Tibial nerve (tissue), 4 donors: ENCODE results near the gene GUCY1A1.
A peak's percentile ranks its signal among the peaks of the same experiment; 100 is the strongest.

Experiments used
- EP300 ChIP-seq, 2 donors: sonication (generic); formaldehyde crosslinking; IDR thresholded peaks; one replicate each; pipeline ENCODE4 v1.6.1; 2017; ENCODE audit warnings: antibody characterized with exemption in 2 of 2, mild to moderate bottlenecking in 1 of 2
- TF ChIP-seq, protein P1 (sequence below), 5 experiments: fragments of 200-600 bp in 3 of 5; fragments of 450-650 bp in 2 of 5; sonication (generic) in 3 of 5; IDR thresholded peaks; one replicate each; pipeline ENCODE4 v1.5.1; 2016 to 2019; ENCODE audit warnings: antibody characterized with exemption in 5 of 5, mild to moderate bottlenecking in 3 of 5, moderate library complexity in 2 of 5

DNA sequence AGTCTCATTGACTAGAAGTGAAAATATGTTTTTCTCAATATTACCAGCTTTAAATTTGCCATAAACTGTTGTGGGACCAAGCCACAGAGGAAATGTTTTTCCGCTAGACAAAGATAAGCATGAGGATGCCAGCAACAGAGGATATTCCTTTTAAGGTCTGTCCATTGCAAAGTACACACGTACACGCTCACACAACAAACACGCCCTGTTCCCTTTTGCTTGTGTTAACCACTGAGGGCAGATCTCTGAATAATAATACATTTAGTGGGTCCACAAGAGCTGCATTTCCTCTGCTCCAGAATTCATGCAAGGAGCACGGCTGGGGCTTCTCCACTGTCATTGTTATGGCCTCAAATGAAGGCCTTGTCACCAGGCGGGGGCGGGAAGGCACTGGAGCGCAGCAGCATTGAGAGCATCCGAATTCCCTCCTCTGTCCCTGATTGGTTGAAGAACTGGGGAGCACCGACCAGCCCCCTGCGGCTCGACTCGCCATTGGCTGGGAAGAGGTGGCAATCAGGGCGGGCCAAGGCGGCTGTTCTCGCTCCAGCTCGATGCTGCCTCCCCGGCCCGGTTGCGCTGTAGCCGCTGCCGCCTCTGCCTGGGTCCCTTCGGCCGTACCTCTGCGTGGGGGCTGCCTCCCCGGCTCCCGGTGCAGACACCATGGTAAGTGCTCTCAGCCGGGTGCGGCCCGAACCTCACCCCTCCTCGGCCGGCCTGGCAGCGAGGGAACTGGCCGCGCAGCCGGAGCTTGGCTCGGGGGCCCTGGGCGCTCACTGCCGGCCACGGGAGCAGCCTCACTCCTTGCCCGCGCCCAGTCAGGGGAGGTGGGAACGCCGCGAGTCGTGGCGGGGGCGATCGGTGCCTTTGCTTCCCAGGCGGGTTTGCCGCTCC is 92.1 kb downstream of the GUCY1A1 start, which contains the start of gene GUCY1B1:
- TF ChIP-seq, protein P1, sequence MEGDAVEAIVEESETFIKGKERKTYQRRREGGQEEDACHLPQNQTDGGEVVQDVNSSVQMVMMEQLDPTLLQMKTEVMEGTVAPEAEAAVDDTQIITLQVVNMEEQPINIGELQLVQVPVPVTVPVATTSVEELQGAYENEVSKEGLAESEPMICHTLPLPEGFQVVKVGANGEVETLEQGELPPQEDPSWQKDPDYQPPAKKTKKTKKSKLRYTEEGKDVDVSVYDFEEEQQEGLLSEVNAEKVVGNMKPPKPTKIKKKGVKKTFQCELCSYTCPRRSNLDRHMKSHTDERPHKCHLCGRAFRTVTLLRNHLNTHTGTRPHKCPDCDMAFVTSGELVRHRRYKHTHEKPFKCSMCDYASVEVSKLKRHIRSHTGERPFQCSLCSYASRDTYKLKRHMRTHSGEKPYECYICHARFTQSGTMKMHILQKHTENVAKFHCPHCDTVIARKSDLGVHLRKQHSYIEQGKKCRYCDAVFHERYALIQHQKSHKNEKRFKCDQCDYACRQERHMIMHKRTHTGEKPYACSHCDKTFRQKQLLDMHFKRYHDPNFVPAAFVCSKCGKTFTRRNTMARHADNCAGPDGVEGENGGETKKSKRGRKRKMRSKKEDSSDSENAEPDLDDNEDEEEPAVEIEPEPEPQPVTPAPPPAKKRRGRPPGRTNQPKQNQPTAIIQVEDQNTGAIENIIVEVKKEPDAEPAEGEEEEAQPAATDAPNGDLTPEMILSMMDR (IDR thresholded peaks at IDR 0.05) = peak; percentile 18 to 67 (median 50)
- TF ChIP-seq EP300 (IDR thresholded peaks at IDR 0.05) = peak in 1 of 2 donors; percentile 65
